Esophagus muscularis mucosa (tissue), 3 donors: Measurements from ENCODE around the gene ACSBG1.

ENCODE experiments used
- POLR2A ChIP-seq: fragments of 450-650 bp; IDR thresholded peaks from one replicate; pipeline ENCODE4 v1.6.1; 2017; ENCODE audit warnings: antibody characterized with exemption, moderate library complexity, mild to moderate bottlenecking, low read depth
- POLR2AphosphoS5 ChIP-seq, 2 donors: sonication (generic); formaldehyde crosslinking; IDR thresholded peaks; one replicate each; pipeline ENCODE4 v1.6.1; 2017; ENCODE audit warnings: antibody characterized with exemption in 2 of 2
- TF ChIP-seq, protein P1 (sequence below), 3 experiments: fragments of 200-600 bp in 2 of 3; fragments of 450-650 bp in 1 of 3; sonication (generic) in 2 of 3; IDR thresholded peaks; one replicate each; pipeline ENCODE4 v1.5.1; 2017 to 2019; ENCODE audit warnings: antibody characterized with exemption in 3 of 3, mild to moderate bottlenecking in 2 of 3, moderate library complexity in 1 of 3

DNA sequence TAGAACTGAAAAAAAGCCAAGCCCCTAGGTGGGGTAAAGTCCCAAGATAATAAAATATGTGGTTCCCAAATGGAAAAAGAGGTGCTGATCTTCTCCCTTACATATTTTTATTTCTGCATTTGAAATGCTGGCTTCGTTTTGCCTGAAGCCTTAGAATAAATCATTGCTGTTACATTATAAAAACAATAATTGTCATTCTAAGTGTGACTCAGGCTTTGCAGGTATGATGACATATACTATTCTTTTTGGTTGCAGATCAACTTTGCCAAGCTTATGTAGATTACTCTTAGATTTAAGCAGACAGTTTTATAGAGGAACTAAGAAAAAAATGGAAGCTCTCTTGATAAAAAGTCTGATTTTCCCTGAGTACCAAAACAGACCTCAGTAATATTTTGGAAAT, 77.7 kb downstream of the ACSBG1 start:
- TF ChIP-seq POLR2A (no peak), POLR2AphosphoS5 (IDR thresholded peaks at IDR 0.05) (no peak)
- TF ChIP-seq, protein P1, sequence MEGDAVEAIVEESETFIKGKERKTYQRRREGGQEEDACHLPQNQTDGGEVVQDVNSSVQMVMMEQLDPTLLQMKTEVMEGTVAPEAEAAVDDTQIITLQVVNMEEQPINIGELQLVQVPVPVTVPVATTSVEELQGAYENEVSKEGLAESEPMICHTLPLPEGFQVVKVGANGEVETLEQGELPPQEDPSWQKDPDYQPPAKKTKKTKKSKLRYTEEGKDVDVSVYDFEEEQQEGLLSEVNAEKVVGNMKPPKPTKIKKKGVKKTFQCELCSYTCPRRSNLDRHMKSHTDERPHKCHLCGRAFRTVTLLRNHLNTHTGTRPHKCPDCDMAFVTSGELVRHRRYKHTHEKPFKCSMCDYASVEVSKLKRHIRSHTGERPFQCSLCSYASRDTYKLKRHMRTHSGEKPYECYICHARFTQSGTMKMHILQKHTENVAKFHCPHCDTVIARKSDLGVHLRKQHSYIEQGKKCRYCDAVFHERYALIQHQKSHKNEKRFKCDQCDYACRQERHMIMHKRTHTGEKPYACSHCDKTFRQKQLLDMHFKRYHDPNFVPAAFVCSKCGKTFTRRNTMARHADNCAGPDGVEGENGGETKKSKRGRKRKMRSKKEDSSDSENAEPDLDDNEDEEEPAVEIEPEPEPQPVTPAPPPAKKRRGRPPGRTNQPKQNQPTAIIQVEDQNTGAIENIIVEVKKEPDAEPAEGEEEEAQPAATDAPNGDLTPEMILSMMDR (IDR thresholded peaks at IDR 0.05), result no peak
